GM12875 (cell line): ENCODE data around the gene CD28.

ENCODE experiments used
- H3K4me3 ChIP-seq: one replicate; pipeline ENCODE4 v1.5.1; 2011; ENCODE audit warnings: low read depth, low read length, control low read depth
- TF ChIP-seq, protein P1 (sequence below): IDR thresholded peaks from 2 replicates; pipeline ENCODE4 v1.5.1; 2011; ENCODE audit warnings: low read depth, mild to moderate bottlenecking, control low read depth, inconsistent platforms, low read length, moderate library complexity, borderline replicate concordance; ENCODE audit not compliant: insufficient read depth

Gene CD28

DNA sequence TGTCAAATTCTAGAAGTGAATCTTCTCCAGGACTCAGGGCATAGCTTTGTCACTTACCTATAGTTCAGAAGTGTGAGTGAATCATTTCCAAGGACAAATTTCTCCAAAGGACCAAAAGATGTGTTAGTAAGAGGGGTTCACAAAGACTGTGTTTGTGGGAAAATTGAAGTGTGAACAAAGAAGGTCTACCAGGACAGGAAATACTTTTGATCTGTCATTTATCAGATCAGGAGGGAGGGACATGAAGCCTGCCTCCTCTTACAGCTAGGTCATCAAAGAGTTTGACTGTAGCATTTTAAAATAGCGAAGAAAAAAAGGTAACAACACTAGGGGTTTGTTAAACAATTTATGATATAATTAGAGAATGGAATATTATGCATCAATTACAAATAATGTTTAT, 2.0 kb upstream of the CD28 start:
- TF ChIP-seq, protein P1, sequence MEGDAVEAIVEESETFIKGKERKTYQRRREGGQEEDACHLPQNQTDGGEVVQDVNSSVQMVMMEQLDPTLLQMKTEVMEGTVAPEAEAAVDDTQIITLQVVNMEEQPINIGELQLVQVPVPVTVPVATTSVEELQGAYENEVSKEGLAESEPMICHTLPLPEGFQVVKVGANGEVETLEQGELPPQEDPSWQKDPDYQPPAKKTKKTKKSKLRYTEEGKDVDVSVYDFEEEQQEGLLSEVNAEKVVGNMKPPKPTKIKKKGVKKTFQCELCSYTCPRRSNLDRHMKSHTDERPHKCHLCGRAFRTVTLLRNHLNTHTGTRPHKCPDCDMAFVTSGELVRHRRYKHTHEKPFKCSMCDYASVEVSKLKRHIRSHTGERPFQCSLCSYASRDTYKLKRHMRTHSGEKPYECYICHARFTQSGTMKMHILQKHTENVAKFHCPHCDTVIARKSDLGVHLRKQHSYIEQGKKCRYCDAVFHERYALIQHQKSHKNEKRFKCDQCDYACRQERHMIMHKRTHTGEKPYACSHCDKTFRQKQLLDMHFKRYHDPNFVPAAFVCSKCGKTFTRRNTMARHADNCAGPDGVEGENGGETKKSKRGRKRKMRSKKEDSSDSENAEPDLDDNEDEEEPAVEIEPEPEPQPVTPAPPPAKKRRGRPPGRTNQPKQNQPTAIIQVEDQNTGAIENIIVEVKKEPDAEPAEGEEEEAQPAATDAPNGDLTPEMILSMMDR: no peak
- no peak overlapping the region for H3K4me3 ChIP-seq

DNA sequence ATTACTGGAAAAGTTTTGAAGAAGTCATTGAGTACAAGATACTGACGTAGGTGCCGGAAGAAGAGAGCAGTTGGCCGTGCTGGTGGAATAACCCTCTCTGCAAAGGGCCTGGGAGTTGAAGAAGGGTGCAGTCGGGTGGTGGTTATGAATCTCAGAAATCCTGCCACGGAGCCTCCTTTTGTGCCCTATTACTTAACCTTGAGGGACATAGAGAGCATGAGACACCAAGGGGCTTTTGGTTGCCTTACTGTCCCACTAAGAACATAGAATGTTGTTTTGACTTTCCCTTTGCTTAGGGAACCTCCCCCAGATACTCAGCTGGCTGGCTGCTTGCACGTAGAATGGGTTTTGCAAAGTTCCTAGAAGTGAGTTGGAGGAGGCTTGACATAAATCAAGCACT, 1.3 kb upstream of the CD28 start:
- H3K4me3 ChIP-seq: no peak overlapping the region
- TF ChIP-seq, protein P1: no peak

DNA sequence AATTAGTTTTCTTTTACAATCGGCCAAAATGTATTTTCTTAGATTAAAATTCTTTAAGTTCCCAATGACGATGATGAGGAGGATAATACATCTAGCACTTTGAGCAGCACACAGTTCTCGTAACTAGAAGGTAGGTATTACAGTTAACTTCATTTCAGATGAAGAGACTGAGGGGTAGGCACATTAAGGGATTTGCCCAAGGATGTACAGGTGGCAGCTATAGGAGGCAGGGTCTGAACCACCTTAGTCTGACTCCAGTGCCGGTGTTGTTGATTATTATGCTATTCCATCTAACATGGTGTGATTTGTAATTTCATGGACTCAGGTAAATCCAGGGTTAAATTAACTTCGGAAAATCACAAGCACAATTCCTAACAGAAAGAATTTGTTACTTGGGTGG, 1.1 kb downstream of the CD28 start:
- peak overlapping the region; percentile 31 for H3K4me3 ChIP-seq
- TF ChIP-seq, protein P1: no peak

DNA sequence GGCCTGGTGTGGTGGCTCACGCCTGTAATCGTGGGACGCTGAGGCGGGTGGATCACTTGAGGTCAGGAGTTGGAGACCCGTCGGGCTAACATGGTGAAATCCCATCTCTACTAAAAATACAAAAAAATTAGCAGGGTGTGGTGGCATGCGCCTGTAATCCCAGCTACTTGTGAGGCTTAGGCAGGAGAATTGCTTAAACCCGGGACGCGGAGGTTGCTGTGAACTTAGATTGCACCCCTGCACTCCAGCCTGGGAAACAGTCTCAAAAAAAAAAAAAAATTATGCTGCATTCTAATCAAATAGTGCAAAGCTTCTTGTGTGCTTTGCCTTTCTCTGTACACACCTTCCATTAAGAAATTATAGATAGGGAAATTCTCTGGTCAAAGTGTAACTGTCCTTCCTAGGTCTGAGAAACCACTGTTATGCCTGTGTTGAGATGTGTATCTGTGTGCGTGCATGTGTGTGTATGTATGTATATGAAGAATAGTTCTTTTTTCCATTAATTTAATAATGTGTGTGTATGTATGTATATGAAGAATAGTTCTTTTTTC, 2.5 kb downstream of the CD28 start:
- no peak overlapping the region for H3K4me3 ChIP-seq
- TF ChIP-seq, protein P1: no peak

DNA sequence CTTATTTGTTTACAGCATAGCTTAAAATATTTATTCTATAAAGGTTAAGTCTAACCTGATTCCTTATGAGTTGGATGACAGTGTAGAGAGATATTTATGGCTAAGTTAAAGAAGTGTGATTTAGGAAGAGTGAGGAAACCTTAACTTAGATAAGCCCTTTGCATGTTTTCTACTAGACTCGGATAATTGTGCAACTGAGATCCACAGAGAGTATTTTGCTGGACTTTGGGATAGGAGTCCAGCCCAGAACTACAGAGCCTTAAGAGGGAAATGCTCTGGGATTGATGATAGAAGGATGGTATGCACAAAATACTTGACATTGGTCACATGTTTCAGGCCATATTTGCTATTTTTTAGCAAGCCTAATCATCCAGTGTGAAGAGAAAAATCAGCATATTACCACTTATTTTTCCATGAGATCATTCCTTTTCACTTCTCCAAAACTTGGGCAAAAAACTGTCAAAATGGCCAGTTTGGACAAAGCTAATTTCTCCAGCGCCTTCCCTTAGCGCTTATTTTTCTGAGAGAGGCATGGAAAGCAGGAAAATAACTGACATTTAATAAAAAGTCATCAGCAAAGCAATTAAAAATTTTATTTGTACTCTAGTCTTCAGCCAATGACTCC, 3.1 kb downstream of the CD28 start:
- no peak overlapping the region for H3K4me3 ChIP-seq
- TF ChIP-seq, protein P1: no peak

DNA sequence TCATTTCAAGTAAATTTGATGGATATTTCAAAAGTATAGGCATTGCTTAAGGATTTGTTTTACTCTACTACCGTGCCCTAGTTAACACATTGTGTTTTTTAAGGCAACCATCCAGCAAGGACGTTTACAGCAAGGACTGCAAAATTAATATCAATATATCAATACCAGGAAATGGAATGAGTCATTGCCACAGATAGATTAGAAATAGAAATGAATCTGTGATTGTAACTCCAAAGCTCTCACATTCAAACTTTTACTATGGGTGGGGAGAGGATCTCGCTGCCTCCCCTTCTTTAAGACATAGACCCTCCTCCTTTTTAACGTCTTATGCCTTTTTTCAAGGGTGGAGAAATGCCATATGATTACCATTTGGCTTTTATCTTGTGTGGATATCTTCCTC, 3.8 kb downstream of the CD28 start:
- TF ChIP-seq, protein P1: no peak
- H3K4me3 ChIP-seq: no peak overlapping the region

DNA sequence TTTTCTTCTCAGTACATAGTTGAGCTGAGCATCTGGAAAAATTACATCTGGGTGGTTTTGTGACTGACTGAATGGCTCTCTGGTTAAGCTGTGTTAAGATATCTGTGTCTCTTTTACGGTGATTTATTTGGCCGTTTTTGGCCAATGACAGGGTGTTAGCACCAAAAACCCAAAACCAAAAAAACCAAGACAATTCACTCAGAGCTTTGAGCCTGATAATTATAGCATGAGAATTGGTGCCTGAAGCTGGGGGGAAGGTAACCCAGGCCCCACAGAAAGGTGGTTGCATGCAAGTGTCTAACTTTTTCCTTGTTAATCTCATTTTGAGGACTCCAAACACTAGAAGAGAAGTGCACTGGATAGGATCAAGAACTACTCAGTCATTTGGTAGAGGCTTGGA, 4.5 kb downstream of the CD28 start:
- H3K4me3 ChIP-seq: no peak overlapping the region
- TF ChIP-seq, protein P1: no peak
